NCI-H1417 (cell line): Measurements from ENCODE around the gene NAGPA.

ENCODE experiments used
- DNase-seq, 3 experiments: peaks; one replicate each; lab custom pipeline; 2025; lab: John Stamatoyannopoulos, UW

NAGPA gene

GRCh38 chr16:5003211-5003610, 30.5 kb downstream of the NAGPA start:
- no peak for DNase-seq

GRCh38 chr16:5002699-5003143, 31.0 kb downstream of the NAGPA start:
- DNase-seq: no peak

- DNase-seq: no peak
Observed at GRCh38 chr16:5001986-5002385, 31.7 kb downstream of the NAGPA start.

- no peak for DNase-seq
Observed at GRCh38 chr16:5001571-5001970, 32.2 kb downstream of the NAGPA start.

- DNase-seq: no peak
Observed at GRCh38 chr16:5000573-5001001, 33.1 kb downstream of the NAGPA start.

GRCh38 chr16:4994719-4995434, 38.9 kb downstream of the NAGPA start:
- DNase-seq: no peak

- DNase-seq: no peak
Observed at GRCh38 chr16:4991754-4992153, 42.0 kb downstream of the NAGPA start.

GRCh38 chr16:4990415-4990814, 43.3 kb downstream of the NAGPA start:
- no peak for DNase-seq

- DNase-seq: no peak
Observed at GRCh38 chr16:4989391-4990006, 44.2 kb downstream of the NAGPA start.

- no peak for DNase-seq
Observed at GRCh38 chr16:4988647-4989046, 45.1 kb downstream of the NAGPA start.

- peak in 2 of 3 experiments; percentile 43 to 69 for DNase-seq
Observed at GRCh38 chr16:4987580-4988374, 46.0 kb downstream of the NAGPA start.

GRCh38 chr16:4987250-4987579, 46.5 kb downstream of the NAGPA start:
- peak in 1 of 3 experiments; percentile 45 for DNase-seq

GRCh38 chr16:4984174-4984990, 49.4 kb downstream of the NAGPA start:
- DNase-seq: no peak

GRCh38 chr16:4982056-4982867, 51.5 kb downstream of the NAGPA start:
- no peak for DNase-seq

GRCh38 chr16:4981473-4981872, 52.3 kb downstream of the NAGPA start:
- no peak for DNase-seq

- no peak for DNase-seq
Observed at GRCh38 chr16:4980691-4981090, 53.0 kb downstream of the NAGPA start.

GRCh38 chr16:4979736-4980660, 53.7 kb downstream of the NAGPA start:
- DNase-seq: no peak

- DNase-seq: no peak
Observed at GRCh38 chr16:4979164-4979563, 54.6 kb downstream of the NAGPA start.

GRCh38 chr16:4976611-4977145, 57.1 kb downstream of the NAGPA start:
- DNase-seq: no peak

- DNase-seq: no peak
Observed at GRCh38 chr16:4976079-4976478, 57.7 kb downstream of the NAGPA start.
